K562 (cell line): ENCODE measurements around the gene MFAP1. TPM values are rescaled to one million over a fixed set of nuclear protein-coding genes. Genes with fewer than 3 reads are reported as not detected.
A peak's percentile ranks its signal among the peaks of the same experiment; 100 is the strongest.

Experiments used
- BCOR ChIP-seq: fragments of 450-650 bp; IDR thresholded peaks from 2 replicates; pipeline ENCODE4 v1.6.1; 2016
- CREB1 ChIP-seq, 2 experiments: sonication (generic) in 1 of 2; formaldehyde crosslinking in 1 of 2; IDR thresholded peaks; 2 replicates each; pipeline versions ENCODE4 v1.6.1 to v1.8.0; 2012 to 2022; ENCODE audit warnings: inconsistent platforms in 1 of 2, mild to moderate bottlenecking in 1 of 2, missing genetic modification reagents in 1 of 2, moderate library complexity in 1 of 2
- DDX20 ChIP-seq: fragments of 450-650 bp; IDR thresholded peaks from 2 replicates; pipeline ENCODE4 v1.6.1; 2016; ENCODE audit warnings: missing genetic modification characterization, low read depth, mild to moderate bottlenecking, missing compliant biosample characterization, moderate library complexity
- E2F5 ChIP-seq: sonication (generic); formaldehyde crosslinking; IDR thresholded peaks from 2 replicates; pipeline ENCODE4 v1.8.0; 2022; ENCODE audit warnings: mild to moderate bottlenecking, missing genetic modification reagents
- GMEB1 ChIP-seq: fragments of 250-450 bp; sonication (Bioruptor Pico); IDR thresholded peaks from 2 replicates; pipeline ENCODE4 v1.4.0; 2020; ENCODE audit warnings: mild to moderate bottlenecking
- HDAC6 ChIP-seq: IDR thresholded peaks from 2 replicates; pipeline ENCODE4 v1.6.1; 2012; ENCODE audit warnings: low read depth, mild to moderate bottlenecking, control low read depth, inconsistent platforms, low read length, moderate library complexity
- PML ChIP-seq: IDR thresholded peaks from 2 replicates; pipeline ENCODE4 v1.6.1; 2012; ENCODE audit warnings: low read length, inconsistent platforms
- RAD51 ChIP-seq: fragments of 450-650 bp; IDR thresholded peaks from 2 replicates; pipeline ENCODE4 v1.7.1; 2016; ENCODE audit warnings: low read depth, mild to moderate bottlenecking, borderline replicate concordance
- REST ChIP-seq, 2 experiments: fragments of 450-650 bp; formaldehyde crosslinking in 1 of 2; IDR thresholded peaks; 2 replicates each; pipeline versions ENCODE4 v1.4.0 to v1.6.1; 2014 to 2020; ENCODE audit warnings: mild to moderate bottlenecking in 2 of 2, borderline replicate concordance in 1 of 2, low read depth in 1 of 2
- SNRNP70 ChIP-seq: fragments of 200-400 bp; formaldehyde crosslinking; optimal IDR thresholded peaks from 2 replicates; pipeline ENCODE3; 2017; ENCODE audit warnings: low read depth, low read length
- TCF15 ChIP-seq: fragments of 250-450 bp; sonication (Bioruptor Pico); IDR thresholded peaks from 2 replicates; pipeline ENCODE4 v1.8.0; 2022; ENCODE audit warnings: moderate library complexity, mild to moderate bottlenecking, inconsistent platforms
- TEAD4 ChIP-seq, 2 experiments: sonication (generic) in 1 of 2; formaldehyde crosslinking in 1 of 2; IDR thresholded peaks; 2 replicates each; pipeline versions ENCODE4 v1.6.1 to v1.8.0; 2012 to 2022; ENCODE audit warnings: borderline replicate concordance in 1 of 2, inconsistent platforms in 1 of 2, low read length in 1 of 2, mild to moderate bottlenecking in 1 of 2, missing genetic modification reagents in 1 of 2
- ZFP36 ChIP-seq: fragments of 150-350 bp; IDR thresholded peaks from 2 replicates; pipeline ENCODE4 v1.6.1; 2018; ENCODE audit warnings: low read length, low read depth; ENCODE audit not compliant: partially characterized antibody
- ZNF140 ChIP-seq: fragments of 250-450 bp; sonication (Bioruptor Pico); IDR thresholded peaks from 2 replicates; pipeline ENCODE4 v1.8.0; 2021; ENCODE audit warnings: moderate library complexity, mild to moderate bottlenecking, inconsistent platforms
- ZNF707 ChIP-seq: fragments of 250-450 bp; sonication (Bioruptor Pico); conservative IDR thresholded peaks from 2 replicates; pipeline ENCODE4 v1.8.0; 2022; ENCODE audit warnings: inconsistent platforms, mild to moderate bottlenecking, moderate library complexity
- polyA plus RNA-seq, 8 experiments: library from polyadenylated mRNA; depleted of rRNA in 4 of 8; stranded (reverse) in 5 of 8; unstranded in 3 of 8; fragments of >200 nt; fragmentation: Nextera tagmentation in 2 of 8; fragmentation: Illumina TruSeq in 1 of 8; extraction: Ambion mirVana in 2 of 8; extraction: Trizol in 1 of 8; gene quantifications; 2 replicates each; pipeline versions ENCODE4 v1.2.1 to v1.2.3, GENCODE V29; 2011 to 2014; ENCODE audit warnings: inconsistent platforms in 1 of 8, missing spikeins in 1 of 8
- total RNA-seq, 7 experiments: library from RNA; depleted of rRNA in 6 of 7; stranded (reverse); fragments of >200 nt in 6 of 7; fragmentation: Illumina TruSeq in 2 of 7; extraction: Trizol in 2 of 7; gene quantifications; 2 replicates each; pipeline versions ENCODE4 v1.2.1 to v1.2.3, GENCODE V29; 2011 to 2021; ENCODE audit warnings: low replicate concordance in 1 of 7

Gene MFAP1
- total and polyA plus RNA-seq, 9 of the 15 experiments (the other 6 are each of a cell fraction or from before 2014, with no cell fraction given): 34.9 to 64.1 (median 48.2) TPM

GRCh38 chr15:43824302-43825246 is at the start of gene MFAP1 (continued):
- peak; percentile 77 for TF ChIP-seq GMEB1
- TF ChIP-seq ZNF140 (CRISPR knock-in tag): no peak
- TF ChIP-seq PML: peak; percentile 90
- no peak for TF ChIP-seq RAD51
- peak; percentile 47; the same call in 1 of the 2 replicates for TF ChIP-seq E2F5
- no peak for TF ChIP-seq TCF15 (CRISPR knock-in tag)
- no peak for TF ChIP-seq SNRNP70
- no peak for TF ChIP-seq HDAC6
- peak; percentile 65 for TF ChIP-seq ZNF707
- peak; percentile 77 for TF ChIP-seq TEAD4 (IDR thresholded peaks at IDR 0.05; ENCODE audit: low read length)
- no peak for TF ChIP-seq TEAD4 (CRISPR knock-in tag; IDR thresholded peaks at IDR 0.05; ENCODE audit: borderline replicate concordance)
- peak; percentile 89 for TF ChIP-seq CREB1 (IDR thresholded peaks at IDR 0.05)
- peak; percentile 90 for TF ChIP-seq CREB1 (CRISPR knock-in tag; IDR thresholded peaks at IDR 0.05)
- no peak for TF ChIP-seq DDX20 (tag)
- no peak for TF ChIP-seq REST (IDR thresholded peaks at IDR 0.05; ENCODE audit: borderline replicate concordance)
- TF ChIP-seq REST (CRISPR knock-in tag; IDR thresholded peaks at IDR 0.05; ENCODE audit: low read depth): no peak
- peak; percentile 2 for TF ChIP-seq ZFP36
- peak; percentile 65 for TF ChIP-seq BCOR
